ENCODE measurements around the gene FBRSL1. TPM values are rescaled to one million over a fixed set of nuclear protein-coding genes. Genes with fewer than 3 reads are reported as not detected.
A peak's percentile ranks its signal among the peaks of the same experiment; 100 is the strongest.

The FBRSL1 gene
- total and polyA plus RNA-seq, 4 donors, result 2.5 to 35.5 (median 5.6) TPM

- H3K4me1 ChIP-seq (ENCODE audit: control insufficient read depth in 4 of 4, insufficient read depth in 4 of 4, low read length in 3 of 4), result peaks cover 6 to 25% (median 15%) of the 10 kb centered on the region in 4 donors
- no peaks in the 10 kb centered on the region for H3K36me3 ChIP-seq (ENCODE audit: control insufficient read depth in 4 of 4, insufficient read depth in 3 of 4, low read depth in 1 of 4, low read length in 3 of 4)
- H3K9me3 ChIP-seq (ENCODE audit: control insufficient read depth in 4 of 4, low read length in 3 of 4), result no peaks in the 10 kb centered on the region
- no peak overlapping the region for H3K9ac ChIP-seq (ENCODE audit: low read depth in 1 of 2, low read length in 2 of 2)
- H3K4me3 ChIP-seq (ENCODE audit: low read depth in 1 of 3, low read length in 3 of 3), result no peak overlapping the region
- no peak overlapping the region for H3K27ac ChIP-seq (ENCODE audit: low read depth in 1 of 2, low read length in 2 of 2)
- TF ChIP-seq SP1 (IDR thresholded peaks at IDR 0.05) (no peak), TAF1 (conservative IDR thresholded peaks at IDR 0.05) (no peak)
- no peaks in the 10 kb centered on the region for H3K27me3 ChIP-seq (ENCODE audit: control insufficient read depth in 4 of 4, insufficient read depth in 4 of 4, low read length in 3 of 4)
- WGBS, result 95% methylated on average over 14 of the region's 14 CpGs
- no peak for DNase-seq (ENCODE audit: low spot score)
These were observed 2.6 kb upstream of the FBRSL1 start for GRCh38 chr12:132487311-132487741.

DNA sequence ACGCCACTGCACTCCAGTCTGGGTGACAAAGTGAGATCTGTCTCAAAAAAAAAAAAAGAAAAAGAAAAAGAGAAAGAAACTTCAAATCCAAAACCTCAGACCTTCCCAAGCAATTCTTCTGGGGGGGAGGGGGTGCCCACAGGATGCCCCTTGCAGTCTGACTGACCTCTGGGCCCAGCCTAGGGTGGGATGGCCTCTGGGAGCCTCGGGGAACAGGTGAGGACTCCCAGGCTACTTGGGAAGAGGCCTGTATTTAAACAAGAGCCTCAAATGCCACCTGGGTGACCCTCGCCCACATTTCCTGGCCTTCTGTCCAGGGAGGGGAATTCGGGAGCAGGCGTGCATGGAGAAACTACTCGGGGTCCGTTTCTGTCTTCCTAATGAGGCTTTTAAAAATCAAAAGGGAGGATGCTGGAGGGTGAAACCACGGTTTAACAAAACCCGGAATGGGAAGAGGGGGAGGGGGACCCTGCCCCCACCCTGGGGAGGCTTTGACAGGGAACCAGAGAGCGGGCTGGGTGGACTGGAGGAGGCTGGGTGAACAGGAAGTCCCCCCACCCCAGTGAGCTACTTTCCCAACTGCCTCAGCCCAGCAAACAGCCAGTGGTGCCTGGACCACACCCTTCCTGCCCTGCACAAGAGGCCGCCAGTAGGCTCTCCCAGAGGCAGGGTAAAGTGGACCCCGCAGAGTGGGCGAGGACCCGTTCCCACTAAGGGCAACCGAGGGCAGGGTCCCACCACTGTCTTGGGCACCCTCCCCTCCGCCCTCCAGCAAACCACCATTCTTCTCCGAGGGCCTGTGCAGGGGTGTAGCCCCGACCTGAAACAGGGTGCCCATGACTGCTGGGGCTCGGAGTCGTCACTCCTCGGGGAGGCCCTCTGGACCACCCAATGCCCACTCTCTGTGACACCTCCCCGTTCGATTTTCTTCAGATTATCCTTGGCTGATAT, 1.5 kb upstream of the FBRSL1 start:
- peak overlapping the region; percentile 60 to 77 for H3K27ac ChIP-seq (ENCODE audit: low read depth in 1 of 2, low read length in 2 of 2)
- H3K4me1 ChIP-seq (ENCODE audit: control insufficient read depth in 4 of 4, insufficient read depth in 4 of 4, low read length in 3 of 4), result peaks cover 8 to 35% (median 26%) of the 10 kb centered on the region in 4 donors
- H3K27me3 ChIP-seq (ENCODE audit: control insufficient read depth in 4 of 4, insufficient read depth in 4 of 4, low read length in 3 of 4), result no peaks in the 10 kb centered on the region
- H3K36me3 ChIP-seq (ENCODE audit: control insufficient read depth in 4 of 4, insufficient read depth in 3 of 4, low read depth in 1 of 4, low read length in 3 of 4), result no peaks in the 10 kb centered on the region
- H3K4me3 ChIP-seq (ENCODE audit: low read depth in 1 of 3, low read length in 3 of 3), result no peak overlapping the region
- H3K9me3 ChIP-seq (ENCODE audit: control insufficient read depth in 4 of 4, low read length in 3 of 4), result no peaks in the 10 kb centered on the region
- H3K9ac ChIP-seq (ENCODE audit: low read depth in 1 of 2, low read length in 2 of 2), result peak overlapping the region in 1 of 2 donors; percentile 14
- WGBS, result 54% methylated on average over 23 of the region's 23 CpGs
- TF ChIP-seq, protein P1, sequence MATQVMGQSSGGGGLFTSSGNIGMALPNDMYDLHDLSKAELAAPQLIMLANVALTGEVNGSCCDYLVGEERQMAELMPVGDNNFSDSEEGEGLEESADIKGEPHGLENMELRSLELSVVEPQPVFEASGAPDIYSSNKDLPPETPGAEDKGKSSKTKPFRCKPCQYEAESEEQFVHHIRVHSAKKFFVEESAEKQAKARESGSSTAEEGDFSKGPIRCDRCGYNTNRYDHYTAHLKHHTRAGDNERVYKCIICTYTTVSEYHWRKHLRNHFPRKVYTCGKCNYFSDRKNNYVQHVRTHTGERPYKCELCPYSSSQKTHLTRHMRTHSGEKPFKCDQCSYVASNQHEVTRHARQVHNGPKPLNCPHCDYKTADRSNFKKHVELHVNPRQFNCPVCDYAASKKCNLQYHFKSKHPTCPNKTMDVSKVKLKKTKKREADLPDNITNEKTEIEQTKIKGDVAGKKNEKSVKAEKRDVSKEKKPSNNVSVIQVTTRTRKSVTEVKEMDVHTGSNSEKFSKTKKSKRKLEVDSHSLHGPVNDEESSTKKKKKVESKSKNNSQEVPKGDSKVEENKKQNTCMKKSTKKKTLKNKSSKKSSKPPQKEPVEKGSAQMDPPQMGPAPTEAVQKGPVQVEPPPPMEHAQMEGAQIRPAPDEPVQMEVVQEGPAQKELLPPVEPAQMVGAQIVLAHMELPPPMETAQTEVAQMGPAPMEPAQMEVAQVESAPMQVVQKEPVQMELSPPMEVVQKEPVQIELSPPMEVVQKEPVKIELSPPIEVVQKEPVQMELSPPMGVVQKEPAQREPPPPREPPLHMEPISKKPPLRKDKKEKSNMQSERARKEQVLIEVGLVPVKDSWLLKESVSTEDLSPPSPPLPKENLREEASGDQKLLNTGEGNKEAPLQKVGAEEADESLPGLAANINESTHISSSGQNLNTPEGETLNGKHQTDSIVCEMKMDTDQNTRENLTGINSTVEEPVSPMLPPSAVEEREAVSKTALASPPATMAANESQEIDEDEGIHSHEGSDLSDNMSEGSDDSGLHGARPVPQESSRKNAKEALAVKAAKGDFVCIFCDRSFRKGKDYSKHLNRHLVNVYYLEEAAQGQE (IDR thresholded peaks at IDR 0.05), result no peak
- TF ChIP-seq RAD21 (IDR thresholded peaks at IDR 0.05), result no peak
- TF ChIP-seq ZBTB33 (IDR thresholded peaks at IDR 0.05), result no peak
- no peak for TF ChIP-seq EGR1 (IDR thresholded peaks at IDR 0.05; ENCODE audit: low read depth in 2 of 2)
- no peak for TF ChIP-seq RXRA (IDR thresholded peaks at IDR 0.05)
- no peak for TF ChIP-seq JUND (IDR thresholded peaks at IDR 0.05)
- TF ChIP-seq MAX (IDR thresholded peaks at IDR 0.05), result no peak
- no peak for TF ChIP-seq HNF4G (IDR thresholded peaks at IDR 0.05)
- no peak for TF ChIP-seq ATF3 (IDR thresholded peaks at IDR 0.05)
- TF ChIP-seq, protein P2, sequence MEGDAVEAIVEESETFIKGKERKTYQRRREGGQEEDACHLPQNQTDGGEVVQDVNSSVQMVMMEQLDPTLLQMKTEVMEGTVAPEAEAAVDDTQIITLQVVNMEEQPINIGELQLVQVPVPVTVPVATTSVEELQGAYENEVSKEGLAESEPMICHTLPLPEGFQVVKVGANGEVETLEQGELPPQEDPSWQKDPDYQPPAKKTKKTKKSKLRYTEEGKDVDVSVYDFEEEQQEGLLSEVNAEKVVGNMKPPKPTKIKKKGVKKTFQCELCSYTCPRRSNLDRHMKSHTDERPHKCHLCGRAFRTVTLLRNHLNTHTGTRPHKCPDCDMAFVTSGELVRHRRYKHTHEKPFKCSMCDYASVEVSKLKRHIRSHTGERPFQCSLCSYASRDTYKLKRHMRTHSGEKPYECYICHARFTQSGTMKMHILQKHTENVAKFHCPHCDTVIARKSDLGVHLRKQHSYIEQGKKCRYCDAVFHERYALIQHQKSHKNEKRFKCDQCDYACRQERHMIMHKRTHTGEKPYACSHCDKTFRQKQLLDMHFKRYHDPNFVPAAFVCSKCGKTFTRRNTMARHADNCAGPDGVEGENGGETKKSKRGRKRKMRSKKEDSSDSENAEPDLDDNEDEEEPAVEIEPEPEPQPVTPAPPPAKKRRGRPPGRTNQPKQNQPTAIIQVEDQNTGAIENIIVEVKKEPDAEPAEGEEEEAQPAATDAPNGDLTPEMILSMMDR (IDR thresholded peaks at IDR 0.05; ENCODE audit: low read depth, low read length, missing input control), result no peak
- no peak for TF ChIP-seq HNF4A (conservative IDR thresholded peaks at IDR 0.05)
- TF ChIP-seq NR2F2 (IDR thresholded peaks at IDR 0.05), result no peak
- no peak for TF ChIP-seq FOXA2 (IDR thresholded peaks at IDR 0.05)
- no peak for TF ChIP-seq SP1 (IDR thresholded peaks at IDR 0.05)
- no peak for TF ChIP-seq FOXA1 (IDR thresholded peaks at IDR 0.05)
- no peak for DNase-seq (ENCODE audit: low spot score)

Data from liver (tissue), 9 donors.